Testis (tissue), 2 donors: Measurements from ENCODE around the gene PNMA8A.

ENCODE experiments used
- CTCF ChIP-seq, 3 experiments: fragments of 450-650 bp in 2 of 3; fragments of 200-600 bp in 1 of 3; sonication (generic) in 1 of 3; IDR thresholded peaks; one replicate each; pipeline ENCODE4 v1.5.1; 2016 to 2019; ENCODE audit warnings: antibody characterized with exemption in 3 of 3, mild to moderate bottlenecking in 2 of 3, moderate library complexity in 1 of 3
- POLR2A ChIP-seq: fragments of 450-650 bp; IDR thresholded peaks from one replicate; pipeline ENCODE4 v1.6.1; 2017; ENCODE audit warnings: antibody characterized with exemption, mild to moderate bottlenecking, moderate library complexity

- TF ChIP-seq CTCF (IDR thresholded peaks at IDR 0.05), result no peak
- no peak for TF ChIP-seq POLR2A
Measured at GRCh38 chr19:46517471-46517870, 46.1 kb upstream of the PNMA8A start.
